WTC11 (cell line): ENCODE measurements around the gene ALS2CL. TPM values are rescaled to one million over a fixed set of nuclear protein-coding genes. Genes with fewer than 3 reads are reported as not detected.
A peak's percentile ranks its signal among the peaks of the same experiment; 100 is the strongest.

Experiments
- ATAC-seq: fragments of 200-7000 bp; cut with Tn5 transposase; 2 replicates; pipeline ENCODE4 v1.10.0; 2021; ENCODE audit warnings: mild to moderate bottlenecking, moderate library complexity
- CTCF ChIA-PET: fragments of 300-600 bp; sonication (Branson Sonifier 250); formaldehyde crosslinking; loops from one replicate; lab custom pipeline; 2021; ENCODE audit warnings: antibody characterized with exemption; lab: Charles Lee
- POLR2A ChIA-PET: fragments of 350-600 bp; sonication (Branson Sonifier 250); formaldehyde crosslinking; loops from one replicate; lab custom pipeline; 2021; ENCODE audit warnings: antibody characterized with exemption; lab: Charles Lee
- DNase-seq: peaks from one replicate; pipeline ENCODE4 v3.0.0; 2021; ENCODE audit warnings: low spot score
- H3K27ac Mint-ChIP-seq: 2 replicates; pipeline ENCODE4 v1.8.0; 2021; ENCODE audit warnings: mixed read lengths
- H3K27me3 Mint-ChIP-seq: 2 replicates; pipeline ENCODE4 v1.8.0; 2021; ENCODE audit warnings: low read depth, mild to moderate bottlenecking, moderate library complexity, mixed read lengths
- H3K36me3 Mint-ChIP-seq: 2 replicates; pipeline ENCODE4 v1.8.0; 2021; ENCODE audit warnings: mixed read lengths
- H3K4me1 Mint-ChIP-seq: 2 replicates; pipeline ENCODE4 v1.8.0; 2022; ENCODE audit warnings: mixed read lengths
- H3K4me3 Mint-ChIP-seq: 2 replicates; pipeline ENCODE4 v1.8.0; 2021; ENCODE audit warnings: mild to moderate bottlenecking, moderate library complexity, mixed read lengths
- H3K9me3 Mint-ChIP-seq: 2 replicates; pipeline ENCODE4 v1.8.0; 2021; ENCODE audit warnings: mixed read lengths
- CREB1 ChIP-seq: sonication (generic); formaldehyde crosslinking; IDR thresholded peaks from 2 replicates; pipeline ENCODE4 v1.8.0; 2023; ENCODE audit warnings: mild to moderate bottlenecking, missing genetic modification reagents
- EMX1 ChIP-seq: fragments of 250-450 bp; sonication (Bioruptor Pico); IDR thresholded peaks from 2 replicates; pipeline ENCODE4 v1.8.0; 2021; ENCODE audit warnings: mild to moderate bottlenecking
- HMGA2 ChIP-seq: fragments of 250-450 bp; sonication (Bioruptor Pico); IDR thresholded peaks from 2 replicates; pipeline ENCODE4 v1.4.0; 2021; ENCODE audit warnings: mild to moderate bottlenecking, moderate library complexity
- IRF2 ChIP-seq: sonication (generic); formaldehyde crosslinking; IDR thresholded peaks from 2 replicates; pipeline ENCODE4 v1.8.0; 2022; ENCODE audit warnings: low read depth, missing genetic modification reagents, borderline replicate concordance
- NR3C1 ChIP-seq: sonication (generic); formaldehyde crosslinking; conservative IDR thresholded peaks from 2 replicates; pipeline ENCODE4 v1.8.1; 2023; ENCODE audit warnings: low read depth, mild to moderate bottlenecking, missing genetic modification reagents
- SMAD3 ChIP-seq: sonication (generic); formaldehyde crosslinking; IDR thresholded peaks from 2 replicates; pipeline ENCODE4 v1.8.0; 2022; ENCODE audit warnings: missing genetic modification reagents, mild to moderate bottlenecking, borderline replicate concordance
- ZMAT4 ChIP-seq: fragments of 250-450 bp; sonication (Bioruptor Pico); IDR thresholded peaks from 2 replicates; pipeline ENCODE4 v1.9.0; 2021; ENCODE audit warnings: mild to moderate bottlenecking
- ZNF232 ChIP-seq: sonication (generic); formaldehyde crosslinking; IDR thresholded peaks from 2 replicates; pipeline ENCODE4 v1.8.0; 2022; ENCODE audit warnings: mild to moderate bottlenecking, missing genetic modification reagents
- ZNF281 ChIP-seq: sonication (generic); formaldehyde crosslinking; IDR thresholded peaks from 2 replicates; pipeline ENCODE4 v1.8.0; 2023; ENCODE audit warnings: mild to moderate bottlenecking, missing genetic modification reagents
- ZNF317 ChIP-seq: sonication (generic); formaldehyde crosslinking; IDR thresholded peaks from 2 replicates; pipeline ENCODE4 v1.8.1; 2023; ENCODE audit warnings: low read depth, mild to moderate bottlenecking, moderate library complexity, missing genetic modification reagents, borderline replicate concordance
- ZNF423 ChIP-seq: fragments of 250-450 bp; sonication (Bioruptor Pico); IDR thresholded peaks from 2 replicates; pipeline ENCODE4 v2.1.2; 2022; ENCODE audit warnings: mild to moderate bottlenecking, moderate library complexity
- ZNF425 ChIP-seq: fragments of 250-450 bp; sonication (Bioruptor Pico); conservative IDR thresholded peaks from 2 replicates; pipeline ENCODE4 v1.9.0; 2021; ENCODE audit warnings: mild to moderate bottlenecking
- total RNA-seq: library from RNA; stranded (reverse); gene quantifications from 3 replicates; pipeline ENCODE4 v1.2.3, GENCODE V29; 2021
- TF ChIP-seq, protein P1 (sequence below): fragments of 250-450 bp; sonication (Bioruptor Pico); IDR thresholded peaks from 2 replicates; pipeline ENCODE4 v1.9.0; 2021; ENCODE audit warnings: mild to moderate bottlenecking
- TF ChIP-seq, protein P2 (sequence below): sonication (generic); formaldehyde crosslinking; IDR thresholded peaks from 2 replicates; pipeline ENCODE4 v1.8.0; 2022; ENCODE audit warnings: mild to moderate bottlenecking, missing genetic modification reagents
- TF ChIP-seq, protein P3 (sequence below): sonication (generic); formaldehyde crosslinking; IDR thresholded peaks from 2 replicates; pipeline ENCODE4 v1.8.1; 2023; ENCODE audit warnings: mild to moderate bottlenecking, missing genetic modification reagents

Gene ALS2CL
- total RNA-seq, 1 experiment from 2014 or later, result 12.6 TPM

- Mint-ChIP-seq H3K27ac (peak overlapping the region; percentile 13; the same call in 1 of the 2 replicates), H3K9me3 (no peaks in the 10 kb centered on the region), H3K27me3 (no peaks in the 10 kb centered on the region), H3K36me3 (no peaks in the 10 kb centered on the region), H3K4me3 (no peak overlapping the region)
- POLR2A ChIA-PET, result no interaction called here
- no peak for ATAC-seq
- CTCF ChIA-PET, result no interaction called here
- no peak for DNase-seq
- TF ChIP-seq EMX1 (CRISPR knock-in tag), result no peak
- TF ChIP-seq ZMAT4 (CRISPR knock-in tag), result no peak
- TF ChIP-seq, protein P1, sequence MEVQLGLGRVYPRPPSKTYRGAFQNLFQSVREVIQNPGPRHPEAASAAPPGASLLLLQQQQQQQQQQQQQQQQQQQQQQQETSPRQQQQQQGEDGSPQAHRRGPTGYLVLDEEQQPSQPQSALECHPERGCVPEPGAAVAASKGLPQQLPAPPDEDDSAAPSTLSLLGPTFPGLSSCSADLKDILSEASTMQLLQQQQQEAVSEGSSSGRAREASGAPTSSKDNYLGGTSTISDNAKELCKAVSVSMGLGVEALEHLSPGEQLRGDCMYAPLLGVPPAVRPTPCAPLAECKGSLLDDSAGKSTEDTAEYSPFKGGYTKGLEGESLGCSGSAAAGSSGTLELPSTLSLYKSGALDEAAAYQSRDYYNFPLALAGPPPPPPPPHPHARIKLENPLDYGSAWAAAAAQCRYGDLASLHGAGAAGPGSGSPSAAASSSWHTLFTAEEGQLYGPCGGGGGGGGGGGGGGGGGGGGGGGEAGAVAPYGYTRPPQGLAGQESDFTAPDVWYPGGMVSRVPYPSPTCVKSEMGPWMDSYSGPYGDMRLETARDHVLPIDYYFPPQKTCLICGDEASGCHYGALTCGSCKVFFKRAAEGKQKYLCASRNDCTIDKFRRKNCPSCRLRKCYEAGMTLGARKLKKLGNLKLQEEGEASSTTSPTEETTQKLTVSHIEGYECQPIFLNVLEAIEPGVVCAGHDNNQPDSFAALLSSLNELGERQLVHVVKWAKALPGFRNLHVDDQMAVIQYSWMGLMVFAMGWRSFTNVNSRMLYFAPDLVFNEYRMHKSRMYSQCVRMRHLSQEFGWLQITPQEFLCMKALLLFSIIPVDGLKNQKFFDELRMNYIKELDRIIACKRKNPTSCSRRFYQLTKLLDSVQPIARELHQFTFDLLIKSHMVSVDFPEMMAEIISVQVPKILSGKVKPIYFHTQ (CRISPR knock-in tag), result no peak
- no peak for TF ChIP-seq NR3C1 (CRISPR knock-in tag)
- TF ChIP-seq, protein P2, sequence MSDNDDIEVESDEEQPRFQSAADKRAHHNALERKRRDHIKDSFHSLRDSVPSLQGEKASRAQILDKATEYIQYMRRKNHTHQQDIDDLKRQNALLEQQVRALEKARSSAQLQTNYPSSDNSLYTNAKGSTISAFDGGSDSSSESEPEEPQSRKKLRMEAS (CRISPR knock-in tag), result no peak
- TF ChIP-seq ZNF232, result no peak
- TF ChIP-seq, all 79 proteins: peak for 0
- no peaks in the 10 kb centered on the region for H3K4me1 Mint-ChIP-seq
Measured at GRCh38 chr3:46680298-46680826, 13.1 kb downstream of the ALS2CL start.

- TF ChIP-seq ZMAT4 (CRISPR knock-in tag), result no peak
- no peak for TF ChIP-seq CREB1 (CRISPR knock-in tag)
- TF ChIP-seq ZNF317 (CRISPR knock-in tag), result no peak
- no peak for TF ChIP-seq ZNF281
- TF ChIP-seq IRF2 (CRISPR knock-in tag), result no peak
- no peak overlapping the region for H3K4me3 Mint-ChIP-seq
- POLR2A ChIA-PET, result no interaction called here
- ATAC-seq (no peak), DNase-seq (no peak)
- H3K36me3 Mint-ChIP-seq, result no peaks in the 10 kb centered on the region
- no peaks in the 10 kb centered on the region for H3K4me1 Mint-ChIP-seq
- H3K27ac Mint-ChIP-seq, result no peak overlapping the region
- H3K9me3 Mint-ChIP-seq, result no peaks in the 10 kb centered on the region
- CTCF ChIA-PET, result interaction anchor here (1.8 kb wide), 1 partner anchor 16 kb away, joined by 5 read pairs; no protein-coding TSS in a partner anchor
- H3K27me3 Mint-ChIP-seq, result no peaks in the 10 kb centered on the region
Measured at GRCh38 chr3:46679681-46680080, 13.8 kb downstream of the ALS2CL start.

DNA sequence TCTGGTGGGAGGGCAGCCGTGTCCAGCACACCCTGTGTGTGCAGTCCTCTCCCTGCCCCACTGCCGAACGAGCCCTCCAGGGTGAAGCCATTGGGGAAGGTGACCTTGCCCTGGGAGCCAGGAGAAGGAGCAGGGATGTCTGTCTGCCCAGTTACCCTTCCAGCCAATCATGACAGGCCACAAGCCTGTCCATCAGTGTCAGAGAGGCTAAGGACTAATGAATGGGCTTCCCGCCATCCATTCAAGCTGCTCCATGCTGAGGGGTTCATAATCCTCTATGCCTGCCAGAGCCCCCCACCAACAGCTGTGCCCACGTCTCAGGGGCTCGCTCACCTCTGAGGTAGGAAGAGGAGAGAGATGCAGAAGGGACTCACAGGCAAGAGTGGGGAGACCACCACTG is 15.2 kb downstream of the ALS2CL start:
- DNase-seq, result no peak
- ATAC-seq, result no peak
- H3K4me1 Mint-ChIP-seq, result no peaks in the 10 kb centered on the region
- H3K4me3 Mint-ChIP-seq, result no peak overlapping the region
- TF ChIP-seq SMAD3 (no peak), HMGA2 (CRISPR knock-in tag) (no peak), ZNF423 (CRISPR knock-in tag) (no peak), ZNF425 (no peak)
- TF ChIP-seq, protein P3, sequence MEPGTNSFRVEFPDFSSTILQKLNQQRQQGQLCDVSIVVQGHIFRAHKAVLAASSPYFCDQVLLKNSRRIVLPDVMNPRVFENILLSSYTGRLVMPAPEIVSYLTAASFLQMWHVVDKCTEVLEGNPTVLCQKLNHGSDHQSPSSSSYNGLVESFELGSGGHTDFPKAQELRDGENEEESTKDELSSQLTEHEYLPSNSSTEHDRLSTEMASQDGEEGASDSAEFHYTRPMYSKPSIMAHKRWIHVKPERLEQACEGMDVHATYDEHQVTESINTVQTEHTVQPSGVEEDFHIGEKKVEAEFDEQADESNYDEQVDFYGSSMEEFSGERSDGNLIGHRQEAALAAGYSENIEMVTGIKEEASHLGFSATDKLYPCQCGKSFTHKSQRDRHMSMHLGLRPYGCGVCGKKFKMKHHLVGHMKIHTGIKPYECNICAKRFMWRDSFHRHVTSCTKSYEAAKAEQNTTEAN (CRISPR knock-in tag), result no peak
- H3K36me3 Mint-ChIP-seq, result peaks cover 3% of the 10 kb centered on the region
- POLR2A ChIA-PET, result no interaction called here
- H3K27ac Mint-ChIP-seq, result no peak overlapping the region
- CTCF ChIA-PET, result interaction anchor here (1.8 kb wide), 1 partner anchor 17 kb away, joined by 5 read pairs; no protein-coding TSS in a partner anchor
- no peaks in the 10 kb centered on the region for H3K27me3 Mint-ChIP-seq
- H3K9me3 Mint-ChIP-seq, result peaks cover 4% of the 10 kb centered on the region
